ENCODE data around the gene NPTX2.

- TF ChIP-seq CTCF (conservative IDR thresholded peaks at IDR 0.05 in 1 of 2, IDR thresholded peaks at IDR 0.05 in 1 of 2; ENCODE audit: extremely low read depth in 1 of 2, insufficient read depth in 1 of 2, low read depth in 1 of 2, low read length in 2 of 2): no peak
- no peak for TF ChIP-seq EZH2 (IDR thresholded peaks at IDR 0.05; ENCODE audit: borderline replicate concordance, low read length)
These were observed at the start of gene NPTX2 for GRCh38 chr7:98617051-98617959.

Data from mammary epithelial cell (primary cell).